GM12872 (cell line): Measurements from ENCODE around the gene ARHGAP10.

Source experiments
- TF ChIP-seq, protein P1 (sequence below): IDR thresholded peaks from 3 replicates; pipeline ENCODE4 v1.5.1; 2011; ENCODE audit warnings: low read depth, mild to moderate bottlenecking, low read length, moderate library complexity; ENCODE audit not compliant: insufficient read depth

ARHGAP10 gene

DNA sequence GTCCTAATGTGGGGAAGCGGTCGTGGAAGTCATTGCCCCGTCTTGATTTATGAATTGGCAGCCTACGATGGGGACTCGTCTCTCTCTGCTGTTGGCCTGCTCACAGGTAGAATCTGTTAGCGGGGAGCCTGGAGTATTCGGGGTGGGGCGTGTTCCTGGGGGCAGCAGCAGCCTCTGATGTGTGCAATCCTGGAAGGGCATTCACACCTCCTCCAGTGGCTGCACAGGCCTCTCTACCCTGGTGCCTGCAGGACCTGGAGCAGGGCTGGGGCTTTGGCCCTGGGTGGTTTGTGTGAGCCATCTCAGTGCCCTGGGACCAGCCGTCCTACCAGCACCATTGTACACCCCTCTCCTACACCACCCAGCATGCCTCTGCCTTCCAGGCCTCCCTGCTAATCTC, 340.9 kb downstream of the ARHGAP10 start:
- TF ChIP-seq, protein P1, sequence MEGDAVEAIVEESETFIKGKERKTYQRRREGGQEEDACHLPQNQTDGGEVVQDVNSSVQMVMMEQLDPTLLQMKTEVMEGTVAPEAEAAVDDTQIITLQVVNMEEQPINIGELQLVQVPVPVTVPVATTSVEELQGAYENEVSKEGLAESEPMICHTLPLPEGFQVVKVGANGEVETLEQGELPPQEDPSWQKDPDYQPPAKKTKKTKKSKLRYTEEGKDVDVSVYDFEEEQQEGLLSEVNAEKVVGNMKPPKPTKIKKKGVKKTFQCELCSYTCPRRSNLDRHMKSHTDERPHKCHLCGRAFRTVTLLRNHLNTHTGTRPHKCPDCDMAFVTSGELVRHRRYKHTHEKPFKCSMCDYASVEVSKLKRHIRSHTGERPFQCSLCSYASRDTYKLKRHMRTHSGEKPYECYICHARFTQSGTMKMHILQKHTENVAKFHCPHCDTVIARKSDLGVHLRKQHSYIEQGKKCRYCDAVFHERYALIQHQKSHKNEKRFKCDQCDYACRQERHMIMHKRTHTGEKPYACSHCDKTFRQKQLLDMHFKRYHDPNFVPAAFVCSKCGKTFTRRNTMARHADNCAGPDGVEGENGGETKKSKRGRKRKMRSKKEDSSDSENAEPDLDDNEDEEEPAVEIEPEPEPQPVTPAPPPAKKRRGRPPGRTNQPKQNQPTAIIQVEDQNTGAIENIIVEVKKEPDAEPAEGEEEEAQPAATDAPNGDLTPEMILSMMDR: no peak

DNA sequence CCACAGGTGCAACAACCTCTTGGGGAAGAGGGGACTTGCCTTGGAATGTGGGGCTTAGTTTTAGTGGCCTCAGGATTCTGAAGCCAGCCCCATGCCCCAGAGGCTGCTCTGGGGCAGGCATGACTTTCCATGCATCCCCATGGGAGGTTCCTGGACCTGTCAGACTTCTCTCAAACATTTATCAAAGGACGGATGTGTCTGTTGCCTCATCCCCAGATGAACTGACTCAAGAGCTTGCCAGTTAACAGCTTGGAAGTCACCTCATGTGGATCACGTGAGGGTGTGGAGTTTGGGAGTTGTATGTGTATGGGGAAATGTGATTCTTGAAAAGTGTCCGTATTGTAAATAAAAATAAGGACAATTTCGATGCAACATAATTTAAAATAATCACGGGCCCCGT, 341.5 kb downstream of the ARHGAP10 start:
- TF ChIP-seq, protein P1: no peak

DNA sequence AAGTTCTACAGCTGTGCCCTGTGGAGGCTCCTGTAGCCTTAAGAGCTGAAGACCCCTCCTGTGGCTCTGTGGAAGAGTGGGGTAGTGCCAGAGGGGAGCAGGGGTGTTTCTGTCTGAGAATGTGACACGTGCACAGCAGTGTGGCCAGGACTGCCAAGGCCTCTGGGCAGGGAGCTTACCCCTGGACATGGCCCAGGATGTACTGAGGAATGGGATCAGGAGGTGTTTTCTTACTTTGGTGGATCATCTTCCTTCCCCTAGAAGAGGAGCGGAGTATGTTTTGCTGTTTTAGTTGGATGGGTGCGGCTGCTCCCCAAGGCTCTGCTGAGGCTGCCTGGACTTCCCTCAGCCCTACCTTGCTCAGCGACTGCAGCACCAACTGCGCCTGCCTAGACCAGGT, 342.6 kb downstream of the ARHGAP10 start:
- TF ChIP-seq, protein P1: no peak

DNA sequence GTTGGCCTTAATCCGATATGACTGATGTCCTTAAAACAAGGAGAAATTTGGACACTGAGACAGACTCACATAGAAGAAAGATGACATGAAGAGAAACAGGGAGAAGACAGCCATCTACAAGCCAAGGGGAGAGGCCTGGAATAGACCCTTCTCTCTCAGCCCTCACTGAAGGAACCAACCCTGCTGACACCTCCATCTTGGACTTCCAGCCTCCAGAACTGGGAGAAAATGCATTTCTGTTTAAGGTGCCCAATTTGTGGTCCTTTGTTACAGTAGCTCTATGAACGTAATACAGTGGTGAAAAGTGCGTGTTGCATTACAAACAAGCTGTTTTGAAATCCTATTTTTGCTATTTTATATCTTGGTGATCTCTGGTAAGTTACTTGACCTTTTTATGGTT, 343.6 kb downstream of the ARHGAP10 start:
- TF ChIP-seq, protein P1: no peak

DNA sequence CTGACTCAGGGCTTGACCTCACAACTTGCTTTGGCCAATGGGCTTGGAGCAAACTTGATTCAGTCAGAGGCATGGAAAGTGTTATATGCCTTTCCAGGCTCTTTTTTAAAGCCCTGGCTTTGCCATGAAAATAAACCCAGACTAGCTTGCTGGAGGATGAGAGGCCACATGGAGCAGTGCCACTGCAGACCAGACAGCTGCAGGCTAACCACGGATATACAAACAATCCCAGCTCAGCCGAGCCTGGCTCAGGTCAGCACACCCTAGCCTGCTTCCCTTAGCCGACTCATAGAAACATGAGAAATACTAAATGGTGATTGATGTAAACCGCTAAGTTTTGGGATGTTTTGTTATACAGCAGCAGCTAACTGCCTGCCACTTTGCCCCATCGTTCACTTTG, 345.1 kb downstream of the ARHGAP10 start:
- TF ChIP-seq, protein P1: no peak

DNA sequence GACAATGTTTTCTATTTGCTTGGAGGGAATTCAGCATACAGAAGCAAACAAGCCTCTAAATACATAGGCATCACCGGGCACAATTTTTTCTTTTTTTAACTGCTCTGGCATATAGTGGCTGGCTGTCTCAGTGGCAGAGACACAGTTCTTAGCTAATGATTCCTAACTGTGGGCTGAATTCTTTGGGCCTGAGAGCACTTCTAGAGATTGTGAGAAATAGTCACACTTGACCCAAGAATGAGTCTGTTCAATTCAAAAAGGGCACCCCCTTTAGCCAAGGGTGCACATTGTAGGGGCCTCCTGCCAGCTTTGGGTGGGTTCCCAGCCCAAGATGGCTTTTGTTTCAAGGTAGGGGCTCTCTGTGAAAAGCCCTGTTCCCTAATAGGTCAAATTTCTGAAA, 345.7 kb downstream of the ARHGAP10 start:
- TF ChIP-seq, protein P1: no peak

DNA sequence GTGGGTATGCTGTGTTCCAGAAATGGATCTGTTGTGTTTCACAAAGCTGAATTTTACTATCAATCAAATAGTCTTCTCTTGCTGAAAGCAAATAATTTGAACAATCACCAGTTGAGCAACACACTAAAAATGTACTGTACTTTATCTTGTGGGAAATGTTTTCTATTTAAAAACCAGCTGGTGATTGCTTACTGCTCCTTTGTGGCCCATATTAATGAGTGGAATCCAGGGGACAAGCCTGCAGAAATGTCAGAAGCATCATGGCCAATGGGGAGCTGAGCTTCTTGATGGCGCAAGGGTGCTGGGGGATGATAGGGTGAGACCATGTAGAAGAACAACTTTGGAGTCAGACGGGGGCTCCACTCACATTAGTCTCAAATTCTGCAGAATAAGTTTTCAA, 346.2 kb downstream of the ARHGAP10 start:
- TF ChIP-seq, protein P1: no peak

DNA sequence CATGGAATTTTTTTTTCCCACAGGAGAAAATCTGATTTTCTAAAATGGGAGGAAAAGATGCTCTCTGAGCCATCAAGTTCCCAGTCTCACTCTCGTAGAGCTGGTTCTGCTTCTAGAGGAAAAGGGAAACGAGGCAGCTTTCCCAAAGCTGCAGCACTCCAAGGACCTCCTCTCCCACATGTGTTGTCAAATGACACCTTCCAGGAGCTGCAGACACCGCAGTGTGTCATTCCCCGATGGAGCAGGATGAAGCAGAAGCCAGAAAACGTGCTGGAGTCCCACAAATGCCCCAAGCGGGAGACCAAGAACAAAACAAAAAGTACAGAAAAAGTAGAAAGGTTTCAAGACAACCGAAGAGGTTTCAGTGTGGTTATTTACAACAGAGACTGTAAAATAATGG, 348.1 kb downstream of the ARHGAP10 start:
- TF ChIP-seq, protein P1: no peak
